ENCODE measurements around the gene COA5.

Gene COA5, protein sequence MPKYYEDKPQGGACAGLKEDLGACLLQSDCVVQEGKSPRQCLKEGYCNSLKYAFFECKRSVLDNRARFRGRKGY

DNA sequence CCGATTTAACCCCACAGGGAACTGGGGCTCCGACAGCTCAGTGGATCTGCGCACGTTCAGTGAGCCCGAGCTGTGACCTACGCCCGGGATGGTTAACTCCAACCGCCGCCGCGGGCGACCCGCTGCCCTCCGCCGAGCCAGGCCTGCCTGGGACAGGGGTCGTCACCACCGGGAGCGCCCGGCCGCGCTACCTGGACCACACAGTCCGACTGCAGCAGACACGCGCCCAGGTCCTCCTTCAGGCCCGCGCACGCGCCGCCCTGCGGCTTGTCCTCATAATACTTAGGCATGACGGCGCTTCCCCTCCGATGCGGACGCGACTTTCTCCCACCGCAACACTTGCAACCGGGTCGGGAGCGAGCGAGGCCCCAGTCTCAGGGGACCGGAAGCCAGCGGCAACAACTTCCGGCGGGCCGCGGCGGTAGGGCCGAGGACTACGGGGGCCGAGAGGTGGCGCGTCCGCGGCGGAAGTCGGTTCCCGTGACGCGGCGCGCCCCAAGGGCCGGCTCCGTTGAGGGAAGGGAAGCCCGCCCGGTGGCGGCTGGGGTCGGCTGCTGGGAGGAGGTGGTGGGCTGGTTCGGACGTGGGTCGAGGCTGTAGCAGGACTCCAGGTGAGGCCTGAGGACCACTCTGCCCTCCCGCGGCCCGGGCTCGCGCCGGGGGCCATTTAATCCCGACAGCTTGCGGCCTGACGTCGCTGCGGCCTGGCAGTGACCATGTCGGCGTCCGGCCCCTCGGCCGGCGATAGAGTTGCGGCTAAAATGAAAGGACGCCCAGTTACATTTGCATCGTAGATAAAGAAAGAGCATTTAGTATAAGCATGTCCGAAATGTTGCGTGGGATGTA is at the start of gene COA5, which contains the start of gene UNC50:
Gene COA5 (minus strand): TSS at position 397 of the 846 bp plus-strand sequence. CDS start 107 bp downstream, at position 290.
Gene UNC50 (plus strand): TSS at position 474 of the 846 bp plus-strand sequence. CDS start 1,171 bp downstream, outside the sequence.
- DNase-seq = peak; percentile 48

DNA sequence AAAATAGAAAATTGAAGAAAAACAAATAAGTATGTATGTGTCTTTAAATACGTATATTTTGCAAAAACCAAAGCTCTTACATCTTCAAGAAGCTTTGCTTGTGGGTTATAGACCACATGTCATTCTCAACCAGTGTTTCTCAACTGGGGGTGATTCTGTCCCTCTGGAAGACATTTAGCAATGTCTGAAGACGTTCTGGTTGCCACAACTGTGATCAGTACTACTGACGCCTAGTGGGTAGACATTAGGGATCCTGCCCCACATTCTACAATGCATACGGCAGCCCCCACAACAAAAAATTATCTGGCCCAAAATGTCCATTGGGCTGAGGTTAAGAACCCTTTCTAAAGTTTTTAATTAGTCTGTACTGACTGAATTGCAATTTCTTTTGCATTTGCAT is 48.5 kb upstream of the COA5 start:
- no peak for DNase-seq

DNA sequence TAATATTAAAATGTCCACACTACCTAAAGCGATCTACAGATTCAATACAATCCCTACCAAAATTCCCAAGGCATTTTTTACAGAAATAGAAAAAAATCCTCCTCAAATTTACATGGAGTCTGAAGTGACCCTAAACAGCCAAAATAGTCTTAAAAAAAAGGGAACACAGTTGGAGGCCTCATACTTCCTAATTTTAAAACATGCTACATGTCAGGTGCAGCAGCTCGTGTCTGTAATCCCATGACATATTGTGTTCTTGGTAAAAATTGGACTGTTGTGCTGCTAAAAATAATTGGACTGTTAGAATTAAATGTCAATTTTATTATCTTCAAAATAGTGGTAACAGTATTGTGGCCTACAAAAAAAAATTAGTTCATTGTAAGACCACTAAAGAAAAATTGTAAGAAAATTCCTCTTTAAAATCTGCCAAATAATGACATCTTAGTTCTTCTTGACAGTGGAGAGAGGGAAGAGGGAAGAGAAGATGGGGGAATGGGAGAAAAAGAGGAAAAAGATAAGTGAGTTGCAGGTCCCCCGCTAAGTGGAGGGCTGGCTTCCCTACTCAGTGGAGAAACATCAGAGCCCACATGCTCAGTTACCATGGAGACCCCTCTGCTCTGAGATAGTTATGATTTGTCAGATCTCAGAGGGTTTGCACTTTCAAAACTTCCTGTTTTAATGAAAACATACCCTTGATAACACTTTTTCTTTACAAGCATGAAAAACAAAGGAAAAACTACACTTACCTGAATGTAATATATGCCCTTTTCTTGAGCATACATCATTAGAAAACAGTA is 46.6 kb upstream of the COA5 start:
- no peak for DNase-seq

DNA sequence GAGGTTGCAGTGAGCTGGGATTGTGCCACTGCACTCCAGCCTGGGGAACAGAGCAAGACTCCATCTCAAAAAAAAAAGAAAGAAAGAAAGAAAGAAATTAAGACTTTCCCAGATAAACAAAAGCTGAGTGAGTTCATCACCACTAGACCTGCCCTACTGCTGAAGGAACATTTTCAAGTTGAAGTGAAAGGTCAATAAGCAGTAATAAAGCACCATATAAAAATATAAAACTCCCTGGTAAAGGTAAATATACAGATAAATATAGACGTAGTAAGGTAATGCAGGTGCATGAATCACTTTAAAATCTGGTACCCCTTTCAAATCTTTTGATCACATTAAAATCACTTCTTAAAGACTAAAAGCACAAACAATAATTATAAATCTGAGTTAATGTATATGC is 42.7 kb upstream of the COA5 start:
- no peak for DNase-seq

DNA sequence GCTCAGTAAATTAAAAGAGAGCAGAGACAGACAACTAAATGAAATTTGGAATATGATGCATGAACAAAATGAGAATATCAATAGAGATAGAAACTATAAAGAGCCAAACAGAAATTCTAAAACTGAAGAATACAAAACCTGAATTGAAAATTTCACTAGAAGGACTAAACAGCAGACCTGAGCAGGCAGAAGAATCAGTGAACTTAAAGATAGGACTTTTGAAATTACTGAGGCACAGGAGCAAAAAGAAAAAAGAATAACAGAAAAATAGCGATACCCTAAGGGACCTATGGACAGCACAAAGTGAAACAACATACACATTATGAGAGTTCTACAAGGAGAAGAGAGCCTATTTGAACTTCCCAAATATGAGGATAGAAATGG is 41.7 kb upstream of the COA5 start:
- no peak for DNase-seq

DNA sequence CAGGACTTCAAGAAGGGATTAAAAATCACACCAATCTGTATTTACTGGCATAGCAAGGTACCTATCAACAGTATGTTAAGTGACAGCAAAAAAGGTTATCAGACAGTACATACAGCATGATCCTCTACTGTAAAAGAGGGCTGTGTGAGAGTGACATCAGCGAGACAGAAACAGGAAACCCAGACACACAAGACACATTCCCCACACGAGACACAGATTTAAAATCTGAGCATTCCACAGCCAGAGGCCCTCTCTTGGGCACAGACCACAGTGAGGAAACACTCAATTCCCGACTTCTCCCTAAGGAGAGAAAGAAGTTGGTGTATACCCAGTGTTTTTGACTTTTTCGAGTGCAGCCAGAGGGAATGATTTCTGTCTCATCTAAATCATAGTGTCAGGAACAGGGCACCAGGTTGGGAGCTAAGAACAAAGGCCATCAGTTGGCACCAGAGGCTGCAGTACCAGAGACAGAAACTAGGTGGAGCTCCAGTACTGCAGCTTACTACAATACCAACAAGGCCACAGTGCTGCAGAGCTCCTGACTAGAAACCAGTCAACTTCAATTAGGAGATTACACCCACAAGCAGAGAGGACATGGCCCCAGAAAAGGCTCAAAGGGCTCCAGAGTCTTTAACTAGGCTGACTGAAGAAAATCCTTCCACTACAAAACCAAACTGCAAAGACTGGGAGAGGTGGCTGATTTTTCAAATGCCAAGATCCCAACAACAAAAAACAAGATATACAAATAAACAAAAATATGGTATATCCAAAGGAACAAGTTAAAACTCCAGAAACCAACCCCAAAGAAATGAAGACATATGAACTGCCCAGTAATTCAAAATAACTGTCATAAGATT is 41.1 kb upstream of the COA5 start:
- DNase-seq = peak; percentile 9

DNA sequence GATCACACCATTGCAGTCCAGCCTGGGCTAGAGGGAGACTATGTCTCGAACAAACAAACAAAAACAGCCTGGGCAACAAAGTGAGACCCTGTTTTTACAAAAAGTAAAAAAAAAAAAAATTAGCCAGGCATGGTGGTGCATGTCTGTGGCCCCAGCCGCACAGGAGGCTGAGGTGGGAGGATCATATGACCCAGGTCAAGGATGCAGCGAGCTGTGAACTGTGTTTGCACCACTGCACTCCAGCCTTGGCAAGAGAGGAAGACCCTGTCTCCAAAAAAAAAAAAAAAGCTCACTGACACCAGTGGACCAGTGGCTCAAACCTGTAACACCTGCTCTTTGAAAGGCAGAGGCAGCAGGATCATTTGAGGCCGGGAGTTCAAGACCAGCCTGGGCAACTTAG is 40.1 kb upstream of the COA5 start:
- no peak for DNase-seq

DNA sequence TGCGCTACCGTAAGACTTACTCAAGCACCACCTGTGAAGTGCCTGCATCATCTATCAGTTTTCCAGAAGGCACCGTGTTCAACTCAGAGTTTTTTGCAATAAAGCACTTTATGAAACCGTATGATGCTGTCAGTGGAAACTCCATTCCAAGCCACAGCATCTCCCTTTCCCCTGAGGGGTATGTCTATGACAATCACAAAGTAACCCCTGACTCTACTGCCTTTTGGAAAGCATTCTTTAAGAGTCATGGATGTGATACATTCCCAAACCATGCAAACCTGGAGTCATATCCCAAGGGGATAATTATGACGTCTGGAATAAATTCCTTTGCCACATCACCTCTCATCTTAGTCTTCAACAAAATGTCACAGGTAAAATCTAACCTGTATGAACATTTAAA is 39.3 kb upstream of the COA5 start:
- DNase-seq = no peak

DNA sequence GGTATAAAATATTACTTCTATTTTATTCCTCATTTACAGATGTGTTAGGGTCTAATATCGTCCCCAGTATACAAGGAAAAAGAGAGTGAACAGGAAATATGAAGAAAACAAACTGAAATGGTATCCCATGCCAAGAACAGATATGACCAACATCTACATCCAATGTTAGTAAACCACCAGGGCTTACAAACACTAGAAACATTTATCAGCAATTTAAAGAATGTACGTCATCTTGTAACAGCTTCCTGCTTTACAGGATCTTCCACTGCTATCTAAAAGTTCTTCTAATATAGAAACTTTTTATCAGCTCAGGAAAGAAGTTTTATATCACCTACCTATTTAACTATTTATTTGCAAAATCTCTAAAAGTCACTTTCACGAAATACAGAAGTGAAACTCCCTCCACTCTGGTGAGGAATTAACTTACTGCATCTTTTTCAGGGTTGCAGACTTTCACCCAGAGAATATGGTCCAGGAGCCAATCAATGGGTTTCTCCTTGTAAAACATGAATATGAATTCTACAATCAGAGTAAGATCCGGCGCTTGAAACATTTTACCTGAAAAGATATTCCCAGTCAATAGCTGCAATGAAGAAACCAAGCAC is 35.3 kb upstream of the COA5 start:
- DNase-seq = no peak

DNA sequence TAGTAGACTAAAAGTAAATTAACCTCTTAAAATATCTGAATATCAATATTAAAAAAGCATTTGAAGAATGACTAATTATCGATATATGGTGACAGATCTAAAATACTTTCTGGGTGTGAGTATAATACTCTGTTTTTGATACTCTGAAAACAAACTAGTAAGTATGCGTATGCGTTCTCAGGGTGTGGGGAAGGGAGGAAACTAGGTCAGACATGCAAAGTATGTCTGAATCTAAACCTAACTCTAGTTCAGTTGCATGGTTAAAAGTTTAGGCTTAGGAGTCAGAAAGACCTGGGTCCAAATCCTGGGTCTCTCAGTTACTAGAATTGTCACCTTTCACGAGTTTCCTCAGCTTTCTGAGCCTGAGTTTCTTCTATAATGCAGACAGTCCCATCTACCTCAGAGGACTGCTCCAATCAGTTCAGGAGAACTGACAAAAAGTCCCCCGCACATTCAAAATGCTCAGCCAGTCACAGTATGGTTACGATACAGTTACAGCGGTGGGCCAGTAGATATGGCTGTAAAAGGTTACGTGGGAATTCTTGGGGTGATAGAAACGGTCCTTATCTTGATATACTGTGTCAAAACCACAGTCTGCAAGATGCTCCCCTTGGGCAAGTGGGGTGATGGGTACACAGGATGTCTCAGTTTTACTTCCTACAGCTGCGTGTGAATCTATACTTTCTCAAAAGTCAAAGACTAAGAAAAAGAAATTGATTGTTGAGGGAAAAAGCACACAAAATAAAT is 29.3 kb upstream of the COA5 start:
- no peak for DNase-seq

DNA sequence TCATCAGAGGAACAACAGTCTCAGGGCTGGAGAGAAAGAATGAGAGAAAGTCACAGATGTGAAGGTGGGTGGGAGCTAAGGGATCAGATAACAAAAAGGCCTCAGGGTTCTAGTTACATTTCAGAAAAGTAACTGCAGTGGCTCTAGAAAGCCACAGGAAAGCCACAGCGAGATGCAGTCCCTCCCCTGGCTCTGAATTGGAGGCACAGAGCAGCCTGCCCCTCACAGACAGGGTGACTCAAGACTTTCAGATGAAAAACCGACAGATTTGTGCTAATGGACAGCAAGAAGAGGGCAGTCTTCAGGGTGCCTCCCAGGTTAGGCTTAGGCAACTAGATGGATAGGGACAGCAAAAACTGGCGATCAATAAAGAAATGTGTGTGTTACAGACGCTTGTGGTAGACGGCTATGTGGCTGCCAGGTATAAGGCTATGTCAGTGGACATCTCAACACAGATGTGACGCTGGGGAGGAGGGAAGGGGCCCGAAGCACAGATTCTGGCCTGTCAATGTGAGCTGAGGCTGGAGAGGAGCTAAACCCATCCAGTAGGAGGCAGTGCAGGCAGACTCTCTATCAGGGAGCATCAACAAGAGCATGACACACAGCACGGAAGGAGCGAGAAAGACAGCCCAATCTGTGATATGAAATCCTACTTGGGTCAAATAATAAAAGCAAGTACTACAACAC is 26.2 kb upstream of the COA5 start:
- no peak for DNase-seq

DNA sequence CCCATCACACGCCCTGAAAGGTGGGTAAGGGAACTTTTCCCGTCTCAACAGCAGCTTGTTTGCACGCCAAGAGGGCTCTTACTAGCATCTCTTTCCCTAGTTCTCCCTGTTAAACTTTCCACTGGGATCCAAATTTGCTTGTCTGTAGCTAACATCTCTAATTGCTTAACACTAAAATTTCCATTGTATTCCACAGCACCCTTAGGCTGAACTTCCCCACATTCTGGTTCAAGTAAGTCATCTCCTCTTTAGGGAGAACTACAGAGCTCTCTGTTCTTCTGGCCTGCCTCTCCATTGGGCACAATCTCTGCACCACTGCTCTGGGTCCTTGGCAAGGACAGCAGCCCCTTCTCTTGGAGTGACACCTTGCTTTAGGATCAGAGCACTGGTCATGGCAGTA is 24.0 kb upstream of the COA5 start:
- DNase-seq = no peak

DNA sequence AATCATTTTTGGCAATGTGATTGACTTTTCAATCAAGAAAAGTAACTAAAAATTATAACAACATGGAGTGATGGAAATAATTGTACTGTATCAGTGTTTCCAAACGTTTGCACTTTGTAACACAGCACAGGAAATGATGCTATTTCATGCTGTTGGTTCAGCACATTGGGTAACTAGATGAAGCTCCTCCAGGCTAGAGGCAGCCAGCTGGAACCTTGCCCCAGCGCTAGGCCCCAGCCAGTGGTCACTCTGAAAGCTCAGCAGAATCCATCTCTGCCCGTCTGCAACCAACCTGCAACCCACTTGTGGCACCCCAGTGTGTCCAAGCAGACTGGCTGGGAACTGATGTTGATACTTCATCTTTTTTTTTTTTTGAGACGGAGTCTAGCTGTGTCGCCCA is 15.3 kb upstream of the COA5 start:
- DNase-seq = no peak

DNA sequence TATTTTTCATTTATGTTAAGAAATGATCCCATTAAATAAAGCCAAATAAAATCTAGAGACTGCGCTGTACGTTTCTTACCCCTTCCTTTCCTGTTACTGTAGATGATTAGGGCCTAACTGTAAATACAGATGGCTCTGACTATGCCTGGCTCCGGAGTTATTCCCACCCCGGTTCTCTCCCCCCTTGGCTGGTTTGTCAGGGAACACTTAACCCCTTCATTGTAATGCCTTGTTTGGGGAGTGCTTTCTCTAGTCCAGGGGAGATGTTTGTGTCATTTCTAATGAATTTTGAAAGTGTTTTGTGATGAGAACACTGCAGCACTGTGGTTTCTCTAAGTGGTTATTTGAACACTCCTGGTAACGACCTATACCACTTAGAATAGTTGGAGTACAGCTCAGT is 8.8 kb upstream of the COA5 start:
- no peak for DNase-seq

DNA sequence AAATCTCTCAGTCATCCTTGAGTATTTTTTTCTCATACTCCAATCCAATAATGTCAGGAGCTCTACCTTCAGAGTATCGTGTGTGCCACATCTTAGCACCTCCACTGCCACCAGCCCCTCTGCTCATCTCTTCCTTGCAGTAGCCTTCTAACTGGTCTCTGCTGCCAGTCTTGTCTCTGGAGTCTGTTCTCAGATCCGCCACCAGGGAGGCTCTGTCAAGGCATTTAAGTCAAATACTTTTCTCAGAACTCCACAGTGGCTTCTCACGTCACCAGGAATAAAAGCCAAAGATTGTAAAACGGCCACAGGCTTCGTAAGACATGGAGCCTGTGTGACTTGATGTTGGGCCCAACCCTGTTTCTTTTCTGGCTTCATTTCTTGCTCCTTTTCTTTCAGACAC is 7.2 kb upstream of the COA5 start:
- DNase-seq = no peak

DNA sequence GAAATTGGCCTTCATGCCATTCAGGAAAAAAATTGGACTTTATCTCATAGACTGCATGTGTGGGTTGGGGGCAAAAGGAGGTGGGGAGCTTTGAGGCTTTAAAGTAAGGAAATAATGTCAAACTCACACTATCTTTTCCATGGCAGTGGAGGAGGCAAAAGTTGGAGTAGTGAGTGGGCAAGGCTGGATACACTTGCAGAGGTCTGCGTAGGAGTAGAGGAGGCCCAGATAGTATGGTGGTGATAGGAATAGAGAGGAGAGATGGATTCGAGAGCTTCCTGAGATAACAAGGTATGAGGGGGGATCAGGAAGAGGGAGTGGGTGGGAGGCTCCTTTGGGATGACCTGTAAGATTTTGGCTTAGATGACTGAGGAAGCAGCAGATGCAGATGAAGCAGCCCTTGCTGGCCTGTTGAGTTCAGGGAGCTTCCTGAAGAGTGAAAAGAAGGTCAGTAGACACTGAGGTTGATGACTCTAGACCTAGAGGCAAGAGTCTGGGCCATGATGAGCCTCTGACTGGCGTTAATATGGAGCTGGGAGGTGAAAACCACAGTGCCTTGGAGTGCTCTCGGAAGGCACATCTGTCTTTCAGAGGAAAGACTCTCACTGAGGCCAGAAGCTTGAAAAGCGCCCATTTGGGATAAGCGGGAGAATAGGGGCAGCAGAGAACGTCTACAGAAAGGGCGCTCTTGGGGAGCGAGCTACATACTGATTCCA is 5.9 kb upstream of the COA5 start:
- DNase-seq = no peak

DNA sequence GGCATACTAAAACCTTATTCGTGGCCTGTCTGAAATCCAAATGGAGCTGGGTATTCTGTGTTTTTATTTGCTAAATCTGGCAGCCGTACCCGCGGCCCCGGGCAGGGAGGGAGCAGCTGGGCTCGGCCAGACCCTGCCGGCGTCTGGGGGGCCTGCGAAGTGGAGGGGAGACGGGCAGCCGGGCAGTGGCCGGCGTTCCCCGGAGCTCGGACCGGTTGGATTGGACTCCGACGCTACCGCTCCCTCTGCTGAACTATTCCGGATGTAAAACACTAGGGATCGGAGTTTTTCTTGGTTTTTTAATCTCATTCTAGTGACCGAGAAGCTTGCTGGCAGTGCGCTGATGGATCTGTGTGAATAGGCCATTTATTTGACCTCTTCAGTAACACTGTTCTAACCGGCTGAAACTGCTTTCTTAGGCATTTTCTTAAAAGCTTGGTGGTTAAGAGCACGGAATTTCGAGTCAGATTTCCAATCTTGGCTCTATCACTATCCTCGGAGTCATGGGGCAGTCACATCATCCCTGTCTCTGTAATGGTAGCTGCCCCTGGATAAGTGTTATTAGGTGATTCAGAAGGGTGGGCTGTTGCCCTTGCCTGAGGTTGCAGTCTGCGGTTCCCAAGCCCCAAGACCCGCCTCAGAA is 771 bp upstream of the COA5 start:
- DNase-seq = no peak

DNA sequence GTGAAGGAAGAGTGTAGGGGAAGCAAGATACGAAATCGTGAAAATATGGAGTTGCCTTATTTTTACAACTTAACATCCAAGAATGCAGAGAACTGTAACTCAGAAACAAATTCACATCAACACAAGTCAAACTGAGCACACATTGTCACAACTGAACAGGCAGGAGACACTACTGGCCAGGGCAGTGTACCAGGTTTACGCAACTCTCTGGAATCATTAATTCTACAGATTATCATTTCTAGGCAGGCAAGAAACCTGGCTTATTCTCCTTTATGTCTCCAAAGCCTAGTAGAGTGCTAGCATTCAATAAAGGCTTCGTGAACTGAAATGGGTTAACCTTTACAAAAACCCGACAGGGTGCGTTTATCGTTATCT is 584 bp downstream of the COA5 start:
- DNase-seq = no peak

DNA sequence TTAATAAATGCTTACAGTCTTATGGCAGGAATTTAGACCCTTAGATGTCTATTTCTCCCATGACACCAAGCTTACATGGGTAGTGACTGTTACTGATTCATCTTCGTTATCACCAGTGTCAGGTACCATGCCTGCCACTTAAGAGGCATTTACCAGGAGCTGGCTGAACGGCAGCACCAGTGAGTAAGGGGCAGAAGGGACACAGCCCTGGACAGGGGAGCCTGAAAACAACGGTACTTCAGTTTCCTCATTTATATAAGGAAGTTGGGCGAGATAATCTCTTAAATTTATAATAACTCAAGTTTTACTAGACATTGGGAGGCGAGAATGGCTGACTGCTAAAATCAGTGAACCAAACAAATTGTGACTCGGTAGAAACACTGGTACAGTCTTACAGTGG is 1.2 kb downstream of the COA5 start:
- no peak for DNase-seq

DNA sequence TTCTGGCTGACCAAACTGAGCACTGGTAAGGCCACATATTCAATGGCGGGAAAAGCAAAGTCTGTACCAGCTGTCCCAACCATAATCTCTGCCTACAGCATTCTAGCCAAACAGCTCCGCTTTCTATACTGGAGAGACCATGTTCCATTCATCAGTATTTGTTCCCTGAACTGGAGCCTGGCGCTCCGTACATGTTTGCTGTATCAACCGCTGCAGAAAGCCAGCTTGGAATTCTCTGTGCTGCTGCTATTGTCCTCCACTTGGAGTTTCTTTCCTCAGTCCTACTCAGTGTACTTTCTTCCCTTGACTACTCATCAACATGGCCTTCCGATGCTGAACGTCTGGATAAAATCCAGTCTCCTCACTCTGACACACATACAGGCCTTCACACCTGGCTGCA is 1.9 kb downstream of the COA5 start:
- no peak for DNase-seq
